HepG2 (cell line): ENCODE results near the gene DHX30. TPM values are rescaled to one million over a fixed set of nuclear protein-coding genes. Genes with fewer than 3 reads are reported as not detected.

Source experiments
- CCDC6 ChIP-seq: sonication (generic); formaldehyde crosslinking; IDR thresholded peaks from 2 replicates; pipeline ENCODE4 v1.8.1; 2022; ENCODE audit warnings: mild to moderate bottlenecking, missing genetic modification reagents, moderate library complexity
- GABPB1 ChIP-seq: IDR thresholded peaks from 2 replicates; pipeline ENCODE4 v1.6.1; 2016; ENCODE audit warnings: mild to moderate bottlenecking, missing genetic modification reagents, moderate library complexity, missing compliant biosample characterization
- MATR3 ChIP-seq: sonication (generic); formaldehyde crosslinking; IDR thresholded peaks from 2 replicates; pipeline ENCODE4 v1.4.0; 2020; ENCODE audit warnings: missing genetic modification reagents
- SMARCE1 ChIP-seq: fragments of 450-650 bp; IDR thresholded peaks from 2 replicates; pipeline ENCODE4 v1.6.1; 2017; ENCODE audit warnings: borderline replicate concordance
- ZFP36L1 ChIP-seq: sonication (generic); formaldehyde crosslinking; IDR thresholded peaks from 2 replicates; pipeline ENCODE4 v1.8.0; 2022; ENCODE audit warnings: mild to moderate bottlenecking, missing genetic modification reagents, moderate library complexity
- ZNF34 ChIP-seq: sonication (generic); formaldehyde crosslinking; IDR thresholded peaks from 2 replicates; pipeline ENCODE4 v1.4.0; 2020; ENCODE audit warnings: mild to moderate bottlenecking, missing genetic modification reagents, borderline replicate concordance
- ZNF530 ChIP-seq: sonication (generic); formaldehyde crosslinking; IDR thresholded peaks from 2 replicates; pipeline ENCODE4 v1.5.0; 2020; ENCODE audit warnings: low read depth, mild to moderate bottlenecking, missing genetic modification reagents
- ZNF564 ChIP-seq: sonication (generic); formaldehyde crosslinking; IDR thresholded peaks from 2 replicates; pipeline ENCODE4 v1.8.1; 2023; ENCODE audit warnings: mild to moderate bottlenecking, missing genetic modification reagents
- ZNF772 ChIP-seq: sonication (generic); formaldehyde crosslinking; IDR thresholded peaks from 2 replicates; pipeline ENCODE4 v1.5.0; 2020; ENCODE audit warnings: mild to moderate bottlenecking, missing genetic modification reagents
- ZNF788 ChIP-seq: sonication (generic); formaldehyde crosslinking; IDR thresholded peaks from 2 replicates; pipeline ENCODE4 v1.5.0; 2020; ENCODE audit warnings: mild to moderate bottlenecking, missing genetic modification reagents, borderline replicate concordance
- polyA plus RNA-seq, 8 experiments: library from polyadenylated mRNA; depleted of rRNA in 3 of 8; stranded (reverse) in 7 of 8; unstranded in 1 of 8; fragments of >200 nt; fragmentation: Illumina TruSeq in 4 of 8; extraction: Trizol in 4 of 8; gene quantifications; 2 replicates each; pipeline versions ENCODE4 v1.2.1 to v1.2.3, GENCODE V29; 2011 to 2016; ENCODE audit warnings: low read depth in 4 of 8, missing spikeins in 1 of 8, mixed read lengths in 1 of 8; ENCODE audit not compliant: insufficient read depth in 1 of 8
- total RNA-seq, 5 experiments: library from RNA; depleted of rRNA; stranded (reverse); fragments of >200 nt; fragmentation: Illumina TruSeq; extraction: Trizol; gene quantifications; 2 replicates each; pipeline ENCODE4 v1.2.3, GENCODE V29; 2016; ENCODE audit warnings: low read depth in 1 of 5
- TF ChIP-seq, protein P1 (sequence below): fragments of 450-650 bp; IDR thresholded peaks from 2 replicates; pipeline ENCODE4 v1.6.1; 2017; ENCODE audit warnings: mild to moderate bottlenecking
- TF ChIP-seq, protein P2 (sequence below): sonication (generic); formaldehyde crosslinking; IDR thresholded peaks from 2 replicates; pipeline ENCODE4 v1.4.0; 2020; ENCODE audit warnings: mild to moderate bottlenecking, missing genetic modification reagents, borderline replicate concordance
- TF ChIP-seq, protein P3 (sequence below): sonication (generic); formaldehyde crosslinking; IDR thresholded peaks from 2 replicates; pipeline ENCODE4 v1.4.0; 2020; ENCODE audit warnings: mild to moderate bottlenecking, missing genetic modification reagents
- TF ChIP-seq, protein P4 (sequence below): sonication (generic); formaldehyde crosslinking; IDR thresholded peaks from 2 replicates; pipeline ENCODE4 v1.4.0; 2020; ENCODE audit warnings: missing genetic modification reagents; ENCODE audit errors: not compliant biosample characterization
- TF ChIP-seq, protein P5 (sequence below): sonication (generic); formaldehyde crosslinking; IDR thresholded peaks from 2 replicates; pipeline ENCODE4 v1.4.0; 2020; ENCODE audit warnings: missing genetic modification reagents, mild to moderate bottlenecking, borderline replicate concordance
- TF ChIP-seq, protein P6 (sequence below): sonication (generic); formaldehyde crosslinking; IDR thresholded peaks from 2 replicates; pipeline ENCODE4 v1.8.1; 2023; ENCODE audit warnings: mild to moderate bottlenecking, missing genetic modification reagents

DHX30 gene
- total and polyA plus RNA-seq, 2 of the 13 experiments (the other 11 are each of a cell fraction or from before 2014, with no cell fraction given) = 30.6 to 59.4 TPM

DNA sequence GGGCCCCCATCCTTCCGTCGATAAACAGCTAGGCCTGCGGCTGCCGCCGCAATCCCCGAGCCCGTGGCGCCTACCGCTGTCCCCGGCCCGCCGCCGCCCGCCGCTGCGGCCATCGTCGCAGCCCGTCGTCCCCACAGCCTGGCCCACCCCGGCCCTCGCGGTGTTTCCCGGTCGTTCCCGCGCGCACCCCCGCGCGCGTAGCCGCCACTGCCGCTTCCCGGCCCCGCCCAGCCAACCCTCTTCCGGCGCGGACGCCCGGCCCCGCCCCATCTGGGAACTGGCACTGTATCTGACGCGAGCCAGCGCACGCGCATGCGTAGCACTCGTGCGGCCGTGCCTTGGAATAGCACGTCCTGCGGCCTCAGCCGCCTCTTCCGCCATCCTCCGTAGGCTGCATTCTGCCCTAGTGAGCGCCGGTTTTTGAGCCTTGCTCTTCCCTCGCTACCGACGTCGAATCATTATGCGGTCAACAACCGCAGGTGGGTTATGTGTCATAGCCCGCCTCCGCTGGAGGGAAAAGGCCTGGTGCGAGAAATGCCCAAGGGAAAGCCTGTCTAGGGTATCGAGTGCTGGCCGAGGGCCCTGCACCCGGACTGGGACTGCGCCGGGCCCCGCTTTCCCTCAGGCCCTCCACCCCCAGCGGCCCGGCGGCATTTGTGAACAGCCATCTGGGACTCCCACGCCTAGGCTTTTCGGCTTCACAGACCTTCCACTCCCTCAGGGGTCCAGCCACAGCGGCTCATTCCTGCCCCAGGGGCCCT, 21.1 kb upstream of the DHX30 start, which contains the start of gene SMARCC1 (continued):
- TF ChIP-seq, protein P1, sequence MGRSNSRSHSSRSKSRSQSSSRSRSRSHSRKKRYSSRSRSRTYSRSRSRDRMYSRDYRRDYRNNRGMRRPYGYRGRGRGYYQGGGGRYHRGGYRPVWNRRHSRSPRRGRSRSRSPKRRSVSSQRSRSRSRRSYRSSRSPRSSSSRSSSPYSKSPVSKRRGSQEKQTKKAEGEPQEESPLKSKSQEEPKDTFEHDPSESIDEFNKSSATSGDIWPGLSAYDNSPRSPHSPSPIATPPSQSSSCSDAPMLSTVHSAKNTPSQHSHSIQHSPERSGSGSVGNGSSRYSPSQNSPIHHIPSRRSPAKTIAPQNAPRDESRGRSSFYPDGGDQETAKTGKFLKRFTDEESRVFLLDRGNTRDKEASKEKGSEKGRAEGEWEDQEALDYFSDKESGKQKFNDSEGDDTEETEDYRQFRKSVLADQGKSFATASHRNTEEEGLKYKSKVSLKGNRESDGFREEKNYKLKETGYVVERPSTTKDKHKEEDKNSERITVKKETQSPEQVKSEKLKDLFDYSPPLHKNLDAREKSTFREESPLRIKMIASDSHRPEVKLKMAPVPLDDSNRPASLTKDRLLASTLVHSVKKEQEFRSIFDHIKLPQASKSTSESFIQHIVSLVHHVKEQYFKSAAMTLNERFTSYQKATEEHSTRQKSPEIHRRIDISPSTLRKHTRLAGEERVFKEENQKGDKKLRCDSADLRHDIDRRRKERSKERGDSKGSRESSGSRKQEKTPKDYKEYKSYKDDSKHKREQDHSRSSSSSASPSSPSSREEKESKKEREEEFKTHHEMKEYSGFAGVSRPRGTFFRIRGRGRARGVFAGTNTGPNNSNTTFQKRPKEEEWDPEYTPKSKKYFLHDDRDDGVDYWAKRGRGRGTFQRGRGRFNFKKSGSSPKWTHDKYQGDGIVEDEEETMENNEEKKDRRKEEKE = no peak
- no peak for TF ChIP-seq ZFP36L1
- peak; percentile 67; the same call in 1 of the 2 replicates for TF ChIP-seq CCDC6 (CRISPR knock-in tag)
- TF ChIP-seq ZNF772 (CRISPR knock-in tag) = peak; percentile 92
- no peak for TF ChIP-seq ZNF530 (CRISPR knock-in tag)
- TF ChIP-seq GABPB1 (CRISPR knock-in tag) = peak; percentile 91
- TF ChIP-seq, protein P2, sequence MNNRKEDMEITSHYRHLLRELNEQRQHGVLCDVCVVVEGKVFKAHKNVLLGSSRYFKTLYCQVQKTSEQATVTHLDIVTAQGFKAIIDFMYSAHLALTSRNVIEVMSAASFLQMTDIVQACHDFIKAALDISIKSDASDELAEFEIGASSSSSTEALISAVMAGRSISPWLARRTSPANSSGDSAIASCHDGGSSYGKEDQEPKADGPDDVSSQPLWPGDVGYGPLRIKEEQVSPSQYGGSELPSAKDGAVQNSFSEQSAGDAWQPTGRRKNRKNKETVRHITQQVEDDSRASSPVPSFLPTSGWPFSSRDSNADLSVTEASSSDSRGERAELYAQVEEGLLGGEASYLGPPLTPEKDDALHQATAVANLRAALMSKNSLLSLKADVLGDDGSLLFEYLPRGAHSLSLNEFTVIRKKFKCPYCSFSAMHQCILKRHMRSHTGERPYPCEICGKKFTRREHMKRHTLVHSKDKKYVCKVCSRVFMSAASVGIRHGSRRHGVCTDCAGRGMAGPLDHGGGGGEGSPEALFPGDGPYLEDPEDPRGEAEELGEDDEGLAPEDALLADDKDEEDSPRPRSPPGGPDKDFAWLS (CRISPR knock-in tag) = no peak
- TF ChIP-seq, protein P3, sequence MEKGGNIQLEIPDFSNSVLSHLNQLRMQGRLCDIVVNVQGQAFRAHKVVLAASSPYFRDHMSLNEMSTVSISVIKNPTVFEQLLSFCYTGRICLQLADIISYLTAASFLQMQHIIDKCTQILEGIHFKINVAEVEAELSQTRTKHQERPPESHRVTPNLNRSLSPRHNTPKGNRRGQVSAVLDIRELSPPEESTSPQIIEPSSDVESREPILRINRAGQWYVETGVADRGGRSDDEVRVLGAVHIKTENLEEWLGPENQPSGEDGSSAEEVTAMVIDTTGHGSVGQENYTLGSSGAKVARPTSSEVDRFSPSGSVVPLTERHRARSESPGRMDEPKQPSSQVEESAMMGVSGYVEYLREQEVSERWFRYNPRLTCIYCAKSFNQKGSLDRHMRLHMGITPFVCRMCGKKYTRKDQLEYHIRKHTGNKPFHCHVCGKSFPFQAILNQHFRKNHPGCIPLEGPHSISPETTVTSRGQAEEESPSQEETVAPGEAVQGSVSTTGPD (CRISPR knock-in tag) = no peak
- peak; percentile 69; the same call in 1 of the 2 replicates for TF ChIP-seq ZNF564 (CRISPR knock-in tag)
- TF ChIP-seq, protein P4, sequence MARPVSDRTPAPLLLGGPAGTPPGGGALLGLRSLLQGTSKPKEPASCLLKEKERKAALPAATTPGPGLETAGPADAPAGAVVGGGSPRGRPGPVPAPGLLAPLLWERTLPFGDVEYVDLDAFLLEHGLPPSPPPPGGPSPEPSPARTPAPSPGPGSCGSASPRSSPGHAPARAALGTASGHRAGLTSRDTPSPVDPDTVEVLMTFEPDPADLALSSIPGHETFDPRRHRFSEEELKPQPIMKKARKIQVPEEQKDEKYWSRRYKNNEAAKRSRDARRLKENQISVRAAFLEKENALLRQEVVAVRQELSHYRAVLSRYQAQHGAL (CRISPR knock-in tag) = peak; percentile 84
- TF ChIP-seq, protein P5, sequence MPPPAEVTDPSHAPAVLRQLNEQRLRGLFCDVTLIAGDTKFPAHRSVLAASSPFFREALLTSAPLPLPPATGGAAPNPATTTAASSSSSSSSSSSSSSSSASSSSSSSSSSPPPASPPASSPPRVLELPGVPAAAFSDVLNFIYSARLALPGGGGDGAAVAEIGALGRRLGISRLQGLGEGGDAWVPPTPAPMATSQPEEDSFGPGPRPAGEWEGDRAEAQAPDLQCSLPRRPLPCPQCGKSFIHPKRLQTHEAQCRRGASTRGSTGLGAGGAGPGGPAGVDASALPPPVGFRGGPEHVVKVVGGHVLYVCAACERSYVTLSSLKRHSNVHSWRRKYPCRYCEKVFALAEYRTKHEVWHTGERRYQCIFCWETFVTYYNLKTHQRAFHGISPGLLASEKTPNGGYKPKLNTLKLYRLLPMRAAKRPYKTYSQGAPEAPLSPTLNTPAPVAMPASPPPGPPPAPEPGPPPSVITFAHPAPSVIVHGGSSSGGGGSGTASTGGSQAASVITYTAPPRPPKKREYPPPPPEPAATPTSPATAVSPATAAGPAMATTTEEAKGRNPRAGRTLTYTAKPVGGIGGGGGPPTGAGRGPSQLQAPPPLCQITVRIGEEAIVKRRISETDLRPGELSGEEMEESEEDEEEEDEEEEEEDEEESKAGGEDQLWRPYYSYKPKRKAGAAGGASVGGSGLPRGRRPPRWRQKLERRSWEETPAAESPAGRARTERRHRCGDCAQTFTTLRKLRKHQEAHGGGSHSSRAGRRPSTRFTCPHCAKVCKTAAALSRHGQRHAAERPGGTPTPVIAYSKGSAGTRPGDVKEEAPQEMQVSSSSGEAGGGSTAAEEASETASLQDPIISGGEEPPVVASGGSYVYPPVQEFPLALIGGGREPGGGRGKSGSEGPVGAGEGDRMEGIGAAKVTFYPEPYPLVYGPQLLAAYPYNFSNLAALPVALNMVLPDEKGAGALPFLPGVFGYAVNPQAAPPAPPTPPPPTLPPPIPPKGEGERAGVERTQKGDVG (CRISPR knock-in tag) = no peak
- peak; percentile 8; the same call in 1 of the 2 replicates for TF ChIP-seq ZNF788 (CRISPR knock-in tag)
- TF ChIP-seq MATR3 (CRISPR knock-in tag) = no peak
- no peak for TF ChIP-seq SMARCE1
- TF ChIP-seq ZNF34 (CRISPR knock-in tag) = 0 out of 2 replicates have a peak, but pooled peaks have one; percentile 76
- TF ChIP-seq, protein P6, sequence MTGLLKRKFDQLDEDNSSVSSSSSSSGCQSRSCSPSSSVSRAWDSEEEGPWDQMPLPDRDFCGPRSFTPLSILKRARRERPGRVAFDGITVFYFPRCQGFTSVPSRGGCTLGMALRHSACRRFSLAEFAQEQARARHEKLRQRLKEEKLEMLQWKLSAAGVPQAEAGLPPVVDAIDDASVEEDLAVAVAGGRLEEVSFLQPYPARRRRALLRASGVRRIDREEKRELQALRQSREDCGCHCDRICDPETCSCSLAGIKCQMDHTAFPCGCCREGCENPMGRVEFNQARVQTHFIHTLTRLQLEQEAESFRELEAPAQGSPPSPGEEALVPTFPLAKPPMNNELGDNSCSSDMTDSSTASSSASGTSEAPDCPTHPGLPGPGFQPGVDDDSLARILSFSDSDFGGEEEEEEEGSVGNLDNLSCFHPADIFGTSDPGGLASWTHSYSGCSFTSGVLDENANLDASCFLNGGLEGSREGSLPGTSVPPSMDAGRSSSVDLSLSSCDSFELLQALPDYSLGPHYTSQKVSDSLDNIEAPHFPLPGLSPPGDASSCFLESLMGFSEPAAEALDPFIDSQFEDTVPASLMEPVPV = peak; percentile 85
